WI38 (cell line): ENCODE data around the gene KRTCAP3.
"Not testable (repeated sequence)": the region's sequence is repeated elsewhere in the genome, so short reads cannot be mapped to it uniquely, and the experiment has no call there.

ENCODE experiments used
- H3K4me3 ChIP-seq: 2 replicates; pipeline ENCODE4 v1.5.1; 2011; ENCODE audit warnings: low read depth, mild to moderate bottlenecking, control low read depth, low read length
- TF ChIP-seq, protein P1 (sequence below): IDR thresholded peaks from 2 replicates; pipeline ENCODE4 v1.5.1; 2012; ENCODE audit warnings: low read depth, mild to moderate bottlenecking, control low read depth, low read length

The KRTCAP3 gene

DNA sequence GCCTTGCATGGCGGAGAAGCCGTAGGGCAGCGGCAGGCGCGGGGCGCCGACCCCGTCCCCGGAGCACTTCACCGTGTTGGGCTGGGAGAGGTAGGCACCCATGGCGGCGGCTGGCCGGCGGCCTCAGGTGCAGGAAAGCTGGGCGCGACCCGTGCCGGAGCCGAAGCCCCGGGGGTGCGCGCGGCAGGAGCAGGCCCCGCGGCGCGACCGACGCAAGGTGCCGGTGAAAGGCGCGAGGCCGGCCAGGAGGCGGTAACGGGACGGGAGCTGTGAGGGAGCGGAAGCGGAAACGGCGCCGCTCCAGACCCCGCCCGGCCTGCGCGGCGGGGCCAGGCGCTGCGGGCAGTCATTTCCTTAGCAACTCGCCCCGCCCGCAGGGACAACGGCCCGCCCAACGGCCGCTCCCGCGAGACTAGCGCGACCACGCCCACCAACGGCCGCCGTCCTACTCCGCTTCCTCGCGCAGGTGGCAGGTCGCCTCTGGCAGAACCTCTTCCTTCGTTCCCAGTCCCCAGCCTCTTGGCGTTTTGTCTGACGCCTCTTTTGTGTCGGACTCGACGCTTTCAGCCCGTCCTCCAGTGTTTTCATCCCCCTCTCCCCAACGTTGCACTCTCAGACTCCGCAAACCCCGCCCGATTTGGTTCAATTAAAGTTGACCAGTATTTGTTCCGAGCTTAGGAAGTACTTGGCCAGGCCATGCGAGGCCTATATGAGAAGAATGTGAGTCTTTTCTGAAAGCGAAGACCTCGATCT, 32.7 kb upstream of the KRTCAP3 start, which contains the start of gene PPM1G:
TSS of gene PPM1G (minus strand) at position 271 of the 753 bp plus-strand sequence. CDS start at position 102, 169 bp downstream.
- TF ChIP-seq, protein P1, sequence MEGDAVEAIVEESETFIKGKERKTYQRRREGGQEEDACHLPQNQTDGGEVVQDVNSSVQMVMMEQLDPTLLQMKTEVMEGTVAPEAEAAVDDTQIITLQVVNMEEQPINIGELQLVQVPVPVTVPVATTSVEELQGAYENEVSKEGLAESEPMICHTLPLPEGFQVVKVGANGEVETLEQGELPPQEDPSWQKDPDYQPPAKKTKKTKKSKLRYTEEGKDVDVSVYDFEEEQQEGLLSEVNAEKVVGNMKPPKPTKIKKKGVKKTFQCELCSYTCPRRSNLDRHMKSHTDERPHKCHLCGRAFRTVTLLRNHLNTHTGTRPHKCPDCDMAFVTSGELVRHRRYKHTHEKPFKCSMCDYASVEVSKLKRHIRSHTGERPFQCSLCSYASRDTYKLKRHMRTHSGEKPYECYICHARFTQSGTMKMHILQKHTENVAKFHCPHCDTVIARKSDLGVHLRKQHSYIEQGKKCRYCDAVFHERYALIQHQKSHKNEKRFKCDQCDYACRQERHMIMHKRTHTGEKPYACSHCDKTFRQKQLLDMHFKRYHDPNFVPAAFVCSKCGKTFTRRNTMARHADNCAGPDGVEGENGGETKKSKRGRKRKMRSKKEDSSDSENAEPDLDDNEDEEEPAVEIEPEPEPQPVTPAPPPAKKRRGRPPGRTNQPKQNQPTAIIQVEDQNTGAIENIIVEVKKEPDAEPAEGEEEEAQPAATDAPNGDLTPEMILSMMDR: no peak
- peak within 1 kb of the TSS; percentile 98 for H3K4me3 ChIP-seq

DNA sequence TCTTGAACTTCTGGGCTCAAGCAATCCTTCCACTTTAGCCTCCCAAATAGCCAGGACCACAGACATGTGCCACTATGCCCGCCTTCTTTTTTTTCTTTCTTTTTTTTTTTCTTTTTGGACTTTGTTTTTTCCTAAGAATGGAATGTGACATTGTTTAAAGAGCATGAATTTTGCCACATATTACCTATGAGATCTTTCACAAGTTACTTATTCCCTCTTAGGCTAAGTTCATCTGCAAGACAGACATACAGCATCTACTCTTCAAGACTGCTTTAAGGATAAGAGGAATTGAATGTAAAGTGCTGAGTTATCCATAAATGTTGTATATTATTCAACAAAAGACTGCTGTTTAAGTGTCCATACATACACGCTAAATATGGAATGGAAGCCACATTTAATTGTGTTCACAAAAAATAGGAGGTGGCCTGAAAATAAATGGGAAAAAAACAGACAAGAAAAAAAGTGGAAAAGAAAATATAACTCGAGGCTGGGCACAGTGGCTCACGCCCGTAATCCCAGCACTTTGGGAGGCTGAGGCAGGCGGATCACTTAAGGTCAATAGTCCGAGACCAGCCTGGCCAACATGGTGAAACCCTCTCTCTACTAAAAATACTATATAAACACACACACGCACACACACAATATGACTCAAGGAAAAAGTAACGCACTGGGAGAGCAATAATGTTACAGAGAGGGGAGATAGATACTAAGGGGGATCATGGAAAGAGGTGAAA, 29.6 kb upstream of the KRTCAP3 start:
- TF ChIP-seq, protein P1: no peak
- no peak overlapping the region for H3K4me3 ChIP-seq

DNA sequence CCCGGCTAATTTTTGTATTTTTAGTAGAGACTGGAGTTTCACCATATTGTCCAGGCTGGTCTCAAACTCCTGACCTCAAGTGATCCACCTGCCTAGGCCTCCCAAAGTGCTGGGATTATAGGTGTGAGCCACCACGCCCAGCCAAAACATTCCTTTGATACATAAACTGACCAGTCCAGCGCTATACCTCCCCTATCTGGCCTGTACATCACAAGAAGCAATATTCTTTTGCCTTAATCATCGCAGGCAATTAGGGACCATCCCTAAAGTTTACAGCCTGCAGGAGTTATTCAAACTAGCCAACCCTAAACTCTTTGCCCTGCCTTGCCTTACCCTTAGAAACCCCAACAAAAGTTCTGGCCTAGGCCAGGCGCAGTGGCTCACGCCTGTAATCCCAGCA, 26.0 kb upstream of the KRTCAP3 start:
- TF ChIP-seq, protein P1: no peak
- no peak overlapping the region for H3K4me3 ChIP-seq

DNA sequence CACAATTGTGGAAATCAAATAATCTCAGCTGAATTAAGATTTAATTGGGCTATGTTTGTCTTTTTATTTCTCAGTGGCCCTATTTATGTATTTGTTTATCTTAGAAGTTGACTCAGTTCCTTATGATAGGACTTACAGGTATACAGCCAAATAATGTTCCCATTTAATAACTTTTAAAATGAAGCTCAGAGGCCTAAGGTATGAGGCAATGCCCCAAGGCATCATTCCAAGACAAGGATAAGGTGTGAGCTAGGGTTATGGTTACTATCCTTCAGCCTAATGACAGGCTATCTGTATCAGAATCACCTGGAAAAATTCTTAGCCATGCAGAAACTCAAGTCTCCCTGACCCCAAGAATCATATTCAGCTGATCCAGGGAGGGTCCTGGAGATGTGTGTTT, 21.2 kb upstream of the KRTCAP3 start:
- H3K4me3 ChIP-seq: no peak overlapping the region
- TF ChIP-seq, protein P1: no peak

DNA sequence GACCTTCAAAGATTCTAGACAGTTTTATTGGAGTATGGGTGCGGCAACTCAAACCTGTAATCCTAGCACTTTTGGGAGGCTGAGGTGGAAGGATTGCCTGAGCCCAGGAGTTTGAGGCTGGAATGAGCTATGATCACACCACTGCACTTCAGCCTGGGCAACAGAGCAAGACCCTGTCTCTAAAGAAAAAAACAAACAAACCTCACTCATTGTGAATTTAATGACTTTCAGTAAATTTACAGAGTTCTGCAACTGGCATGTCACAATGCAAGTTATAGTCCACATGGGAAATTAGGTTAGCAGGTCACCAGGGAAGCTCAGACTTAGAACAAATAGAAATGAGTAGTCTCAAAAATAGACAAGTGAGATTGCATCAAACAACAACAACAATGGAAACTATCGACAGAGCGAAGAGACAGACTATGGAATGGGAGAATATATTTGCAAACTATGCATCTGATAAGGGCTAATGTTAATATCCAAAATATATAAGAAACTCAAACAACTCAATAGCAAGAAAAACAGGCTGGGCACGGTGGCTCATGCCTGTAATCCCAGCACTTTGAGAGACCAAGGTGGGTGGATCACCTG, 20.4 kb upstream of the KRTCAP3 start:
- TF ChIP-seq, protein P1: no peak
- H3K4me3 ChIP-seq: no peak overlapping the region

DNA sequence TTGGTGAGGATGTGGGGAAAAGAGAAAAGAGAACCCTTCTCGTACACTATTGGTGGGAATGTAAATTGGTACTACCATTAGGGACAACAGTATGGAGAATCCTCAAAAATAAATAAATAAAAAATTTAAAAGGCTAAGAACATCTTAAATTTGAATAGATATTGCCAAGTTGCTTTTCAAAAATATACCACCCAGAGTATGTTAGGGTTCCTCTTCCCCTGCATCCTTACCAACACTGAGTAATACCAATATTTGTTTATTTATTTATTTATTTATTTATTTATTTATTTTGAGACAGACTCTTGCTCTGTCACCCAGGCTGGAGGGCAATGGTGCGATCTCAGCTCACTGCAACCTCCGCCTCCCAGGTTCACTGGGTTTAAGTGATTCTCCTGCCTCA, 19.2 kb upstream of the KRTCAP3 start:
- H3K4me3 ChIP-seq: no peak overlapping the region
- TF ChIP-seq, protein P1: no peak

DNA sequence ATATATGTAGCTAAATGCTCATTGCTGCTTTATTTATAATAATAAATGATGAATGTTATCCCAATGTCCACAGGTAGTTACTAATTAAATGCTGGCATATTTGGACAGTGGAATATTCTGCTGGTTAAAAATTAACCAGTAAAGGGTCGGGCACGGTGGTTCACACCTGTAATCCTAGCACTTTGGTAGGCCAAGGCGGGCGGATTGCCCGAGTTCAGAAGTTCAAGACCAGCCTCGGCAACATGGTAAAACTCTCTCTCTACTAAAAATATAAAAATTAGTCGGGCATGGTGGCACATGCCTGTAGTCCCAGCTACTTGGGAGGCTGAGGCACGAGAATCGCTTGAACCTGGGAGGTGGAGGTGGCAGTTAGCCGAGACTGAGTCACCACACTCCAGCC, 17.1 kb upstream of the KRTCAP3 start:
- H3K4me3 ChIP-seq: not testable (repeated sequence)
